Endometrium (tissue), 2 donors: ENCODE data around the gene HDAC4.
"Not testable (repeated sequence)": the region's sequence is repeated elsewhere in the genome, so short reads cannot be mapped to it uniquely, and the experiment has no call there.

ENCODE experiments used
- FAIRE-seq: peaks from 2 replicates; lab custom pipeline; 2012; peaks lifted over from hg19 to GRCh38; lab: Jason Lieb, UNC
- donor health status: control.
- donor health status: control.

The HDAC4 gene

DNA sequence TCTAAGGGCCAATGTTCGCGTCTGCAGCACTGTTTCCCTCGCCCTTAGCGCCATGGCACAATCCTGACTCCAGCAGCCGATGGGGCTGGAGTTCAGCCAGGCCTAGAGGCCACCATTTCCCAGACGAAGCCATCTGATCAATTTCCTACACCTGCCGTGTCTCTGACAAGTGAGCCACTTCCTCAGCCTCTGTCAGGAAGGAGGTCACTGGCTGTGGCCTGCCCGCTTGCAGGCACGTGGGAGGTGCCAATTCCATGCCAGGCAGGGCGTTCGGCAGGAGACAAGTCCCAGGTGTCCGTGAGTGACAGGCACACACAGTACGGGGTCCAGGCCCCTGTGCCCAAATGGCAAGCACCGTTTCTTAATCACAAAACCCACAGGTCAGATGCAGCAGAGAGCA is 318.4 kb downstream of the HDAC4 start:
- no peak for FAIRE-seq

DNA sequence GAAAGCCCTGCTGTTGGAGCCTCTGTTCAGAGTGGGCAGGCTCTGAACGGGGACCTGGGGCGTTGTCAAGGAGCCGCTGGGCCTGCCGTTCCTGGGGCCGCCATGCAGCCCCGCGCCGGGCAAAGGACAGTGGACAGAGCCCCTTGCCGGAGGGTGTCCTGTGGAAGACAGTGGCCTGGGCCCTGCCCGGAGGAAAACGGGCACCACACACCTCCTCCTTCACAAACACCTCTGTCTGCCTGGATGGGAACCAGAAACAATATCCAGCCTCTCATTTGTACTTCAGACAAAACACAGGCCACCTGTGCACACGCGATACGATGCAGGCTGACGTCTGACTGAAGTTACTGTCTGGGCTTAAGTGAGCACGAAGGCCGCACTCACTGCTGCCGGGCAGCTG is 319.2 kb downstream of the HDAC4 start:
- no peak for FAIRE-seq

DNA sequence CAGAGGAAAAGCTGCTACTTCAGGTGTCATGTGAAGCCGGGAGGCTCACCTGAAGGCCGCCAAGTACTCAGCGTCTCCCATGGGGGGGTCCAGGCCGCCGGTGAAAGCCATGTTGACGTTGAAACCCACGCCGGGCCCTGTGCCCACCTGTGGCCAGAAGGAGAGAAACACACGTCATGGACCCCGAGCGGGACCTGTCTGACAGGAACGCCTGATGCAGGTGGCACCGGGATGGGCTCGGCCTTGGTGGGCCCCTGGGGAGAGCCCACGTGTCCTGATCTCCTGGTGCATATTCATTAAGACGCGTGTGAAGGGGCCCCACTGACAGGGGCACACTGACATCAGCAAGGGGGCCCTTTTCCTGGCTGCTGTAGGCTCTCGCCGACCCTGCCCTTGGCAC is 319.8 kb downstream of the HDAC4 start:
- FAIRE-seq, result no peak

DNA sequence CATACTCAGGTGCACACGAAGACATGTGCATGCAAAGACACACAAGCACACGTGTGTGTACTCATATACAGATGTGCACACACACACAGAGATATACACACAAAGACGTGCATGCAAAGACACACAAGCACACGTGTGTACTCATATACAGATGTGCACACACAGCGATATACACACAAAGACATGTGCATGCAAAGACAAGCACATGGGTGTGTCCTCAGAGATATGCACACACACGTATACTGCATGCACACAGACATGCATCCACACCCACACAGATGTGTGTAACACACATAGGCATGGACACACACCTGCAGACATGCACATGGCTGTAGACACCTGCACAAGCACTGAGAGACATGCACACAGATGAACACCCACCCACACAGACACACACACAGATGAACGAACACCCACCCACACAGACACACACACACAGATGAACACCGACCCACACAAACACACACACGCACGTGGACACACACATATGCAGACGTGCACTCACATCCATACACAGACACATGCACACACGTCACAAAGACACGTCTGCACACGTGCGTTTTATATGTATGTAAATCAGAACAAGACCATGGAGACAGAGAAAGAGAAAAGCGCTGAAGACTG is 321.0 kb downstream of the HDAC4 start:
- no peak for FAIRE-seq

DNA sequence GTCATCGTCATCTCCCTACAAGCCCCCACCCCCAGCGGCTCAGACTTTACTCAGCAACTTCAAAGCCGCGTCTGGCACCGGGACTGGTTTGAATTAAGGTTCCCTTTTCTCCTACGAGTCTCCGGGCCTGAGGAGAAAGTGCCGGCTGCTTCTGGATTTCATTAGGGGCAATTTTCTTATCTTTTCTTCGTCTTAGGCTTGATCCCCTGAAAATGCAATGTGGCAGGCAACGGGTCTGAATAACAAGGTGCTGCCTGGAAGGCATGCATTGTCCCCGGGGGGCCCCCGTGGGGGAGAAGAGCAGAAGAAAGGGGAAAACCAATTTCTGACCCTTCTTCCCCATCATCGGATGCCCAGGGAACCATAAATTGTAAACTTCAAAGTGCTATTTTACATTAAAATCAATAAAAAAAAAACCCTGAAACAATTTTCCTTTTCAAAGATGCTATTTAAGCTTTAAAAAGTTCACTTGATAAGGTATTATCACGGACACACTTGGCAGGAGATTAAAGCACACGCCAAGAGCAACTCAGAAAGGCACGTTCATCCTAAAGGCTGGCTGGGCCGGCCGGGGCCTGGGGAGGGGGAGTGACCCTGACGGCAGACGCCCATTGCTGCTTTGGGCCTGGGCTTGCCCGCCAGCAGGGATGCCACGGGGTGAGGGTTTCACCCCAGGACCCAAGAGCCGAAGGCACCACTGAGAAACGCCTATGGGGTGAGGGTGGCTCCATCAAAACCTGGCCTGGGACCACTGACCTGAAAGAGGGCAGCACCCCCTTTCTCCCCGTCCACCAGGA is 322.5 kb downstream of the HDAC4 start:
- FAIRE-seq, result no peak

DNA sequence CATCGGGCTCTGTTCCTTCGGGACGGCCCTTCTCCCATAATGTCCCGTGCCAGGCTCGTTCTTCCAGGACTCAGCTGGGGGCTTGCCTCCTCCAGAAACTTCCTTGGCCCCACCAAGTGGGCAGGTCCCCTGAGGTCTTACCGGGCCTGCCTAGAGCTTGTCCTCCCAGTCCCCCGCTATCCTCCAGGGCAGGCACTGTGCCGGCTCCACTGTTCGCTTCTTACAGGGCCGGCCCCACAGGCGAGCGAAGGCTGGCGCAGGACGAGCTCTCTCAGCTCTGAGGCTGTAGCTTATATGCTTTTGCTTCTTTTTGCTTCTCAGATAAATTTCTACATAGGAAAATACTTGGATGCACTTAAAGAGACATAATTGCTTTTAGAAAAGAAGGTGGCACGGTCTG is 323.6 kb downstream of the HDAC4 start:
- no peak for FAIRE-seq

DNA sequence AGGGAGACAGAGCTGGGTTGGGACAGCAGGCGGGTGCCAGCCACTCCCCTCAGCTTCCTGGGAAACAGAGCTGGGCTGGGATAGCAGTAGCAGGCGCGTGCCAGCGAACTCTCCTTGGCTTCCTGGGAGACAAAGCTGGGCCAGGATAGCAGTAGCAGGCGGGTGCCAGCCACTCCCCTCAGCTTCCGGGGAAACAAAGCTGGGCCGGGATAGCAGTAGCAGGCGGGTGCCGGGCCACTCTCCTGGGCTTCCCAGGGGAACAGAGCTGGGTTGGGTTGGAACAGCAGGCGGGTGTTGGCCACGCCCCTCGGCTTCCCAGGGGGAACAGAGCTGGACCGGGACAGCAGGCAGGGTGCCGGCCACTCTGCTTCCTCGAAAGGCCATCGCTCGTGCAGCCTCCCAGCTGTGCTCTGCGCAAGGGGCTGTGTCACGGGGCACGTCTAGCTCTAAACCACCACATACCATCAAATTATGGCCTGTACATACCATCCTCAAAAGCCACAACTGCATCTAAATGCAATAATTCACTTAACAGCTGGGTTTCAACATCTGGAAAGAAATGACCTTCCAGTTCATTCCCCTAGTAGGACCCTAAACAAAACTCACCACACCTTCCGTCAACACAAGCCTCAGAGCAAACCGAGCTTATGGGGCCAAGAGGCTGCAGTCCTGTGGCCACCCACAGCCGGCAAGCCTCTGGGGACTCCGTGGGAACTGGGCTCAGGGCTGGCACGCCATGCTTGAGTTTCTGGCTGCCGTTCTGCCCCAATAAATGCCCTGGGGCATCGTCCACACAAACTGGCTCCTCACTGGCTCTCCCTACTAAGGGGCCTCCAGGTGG is 324.7 kb downstream of the HDAC4 start:
- FAIRE-seq, result no peak

DNA sequence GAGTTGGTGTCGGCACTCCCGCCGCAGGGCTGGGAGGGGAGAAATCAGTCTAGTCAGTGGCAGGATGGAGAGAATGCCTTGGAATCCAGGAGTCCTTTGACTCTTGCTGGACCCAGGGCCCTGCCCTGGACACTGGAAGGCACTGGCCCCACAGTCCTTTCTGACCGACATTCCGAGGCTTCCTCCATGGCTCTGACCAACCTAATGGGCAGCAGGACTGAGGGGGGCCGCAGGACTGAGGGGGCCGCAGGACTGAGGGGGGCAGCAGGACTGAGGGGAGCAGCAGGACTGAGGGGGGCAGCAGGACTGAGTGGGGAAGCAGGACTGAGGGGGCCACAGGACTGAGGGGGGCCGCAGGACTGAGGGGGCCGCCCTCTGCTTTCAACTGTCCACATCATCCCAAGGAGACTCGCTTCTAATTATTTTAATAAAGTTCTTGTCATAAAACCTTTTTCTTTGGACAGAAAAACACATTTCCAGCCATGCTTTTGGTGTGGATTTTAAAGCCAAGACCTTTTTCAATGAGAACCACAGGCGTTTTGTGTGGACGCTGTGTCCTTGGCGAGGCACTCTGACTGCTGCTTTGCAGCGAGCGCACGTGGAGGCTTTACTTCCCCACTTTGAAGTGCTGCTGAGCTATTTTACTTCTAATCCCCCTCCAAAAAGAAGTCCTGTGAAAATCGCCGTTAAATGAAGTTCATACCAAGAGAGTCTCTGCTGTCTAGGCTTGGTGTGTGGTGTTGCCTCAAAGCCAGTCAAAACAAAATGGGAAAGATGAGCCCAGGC is 326.9 kb downstream of the HDAC4 start:
- FAIRE-seq, result no peak

DNA sequence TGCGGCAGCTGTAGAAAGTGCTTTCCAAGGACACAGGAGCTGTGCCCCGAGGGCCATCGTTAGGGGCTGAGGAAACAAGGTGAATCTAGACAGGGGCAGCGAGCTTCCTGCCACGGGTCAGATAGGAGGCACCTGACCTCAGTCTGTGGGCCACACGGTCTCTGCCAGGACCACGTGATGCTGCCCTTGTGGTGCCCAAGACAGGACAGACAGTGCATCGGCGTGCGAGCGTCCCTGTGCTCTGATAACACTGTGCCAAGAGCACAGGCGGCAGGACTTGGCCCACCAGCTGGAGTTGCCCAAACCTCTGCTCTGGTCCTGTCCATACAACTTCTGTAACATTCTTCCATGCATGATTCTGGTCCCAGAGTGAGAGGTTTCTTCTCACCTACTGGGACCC is 327.6 kb downstream of the HDAC4 start:
- no peak for FAIRE-seq

DNA sequence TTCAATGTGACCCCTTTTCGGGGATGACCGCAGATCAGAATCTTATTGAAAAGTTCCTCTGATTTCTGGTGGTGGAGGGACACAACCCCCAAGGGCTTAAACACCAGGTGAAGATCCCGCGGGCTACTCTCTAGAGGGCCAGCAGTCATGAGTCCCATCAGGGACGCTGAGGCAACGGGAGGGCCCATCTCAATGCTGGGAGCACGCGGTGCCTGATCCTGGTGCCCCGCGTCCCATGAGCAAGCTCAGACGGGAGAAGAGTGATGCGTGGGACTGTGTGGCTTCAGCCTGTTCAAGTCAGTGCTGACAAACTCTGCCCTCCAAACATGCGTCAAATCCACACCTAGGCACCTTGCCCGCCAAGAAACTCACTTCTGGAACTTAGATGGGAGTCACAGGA is 328.0 kb downstream of the HDAC4 start:
- no peak for FAIRE-seq

DNA sequence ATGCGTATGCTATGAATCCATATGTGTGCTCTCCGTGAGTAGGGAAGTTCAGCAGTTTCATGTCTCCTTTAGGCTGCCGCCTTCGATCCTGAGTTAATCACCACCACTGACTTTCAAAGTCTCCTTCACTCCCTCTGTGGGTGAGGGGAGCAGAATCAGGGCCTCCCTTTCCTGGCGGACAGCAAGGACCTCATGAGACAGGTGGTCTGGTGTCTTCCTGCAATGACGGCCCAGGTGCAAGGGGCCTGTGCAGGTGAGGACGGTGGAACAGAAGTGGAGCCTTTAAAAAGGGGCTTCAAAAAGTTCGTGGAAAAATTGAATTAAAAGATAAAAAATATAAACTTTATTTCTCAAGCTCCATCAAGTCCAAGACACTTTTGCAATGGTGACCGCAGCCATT is 330.4 kb downstream of the HDAC4 start:
- no peak for FAIRE-seq

DNA sequence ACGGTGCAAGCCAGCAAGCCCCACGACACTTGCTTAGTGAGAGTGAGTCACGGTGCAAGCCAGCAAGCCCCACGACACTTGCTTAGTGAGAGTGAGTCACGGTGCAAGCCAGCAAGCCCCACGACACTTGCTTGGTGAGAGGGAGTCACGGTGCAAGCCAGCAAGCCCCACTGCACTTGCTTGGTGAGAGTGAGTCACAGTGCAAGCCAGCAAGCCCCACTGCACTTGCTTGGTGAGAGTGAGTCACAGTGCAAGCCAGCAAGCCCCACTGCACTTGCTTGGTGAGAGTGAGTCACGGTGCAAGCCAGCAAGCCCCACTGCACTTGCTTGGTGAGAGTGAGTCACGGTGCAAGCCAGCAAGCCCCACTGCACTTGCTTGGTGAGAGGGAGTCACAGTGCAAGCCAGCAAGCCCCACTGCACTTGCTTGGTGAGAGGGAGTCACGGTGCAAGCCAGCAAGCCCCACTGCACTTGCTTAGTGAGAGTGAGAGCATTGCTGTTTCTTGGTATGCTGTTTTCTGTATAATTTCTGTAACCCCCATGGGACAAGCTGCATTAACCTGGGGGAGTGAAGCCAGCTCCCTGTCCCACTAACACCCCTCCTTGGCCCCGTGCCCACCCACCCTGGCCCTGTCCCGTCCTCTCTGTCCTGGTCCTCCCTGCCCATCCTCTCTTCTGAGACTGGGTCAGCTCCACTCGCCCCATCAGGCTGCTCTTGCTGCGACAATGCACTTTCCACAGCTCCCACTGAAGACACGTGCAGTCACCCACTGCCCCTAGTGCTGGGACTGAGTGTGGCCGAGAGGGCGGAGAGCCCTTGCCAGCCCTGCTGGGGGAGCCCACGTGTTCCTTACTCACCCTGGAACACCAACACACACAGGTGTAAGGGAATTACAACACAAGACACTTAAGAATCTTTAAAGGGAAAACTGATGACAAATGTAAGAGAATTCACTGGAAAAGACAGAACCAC is 331.2 kb downstream of the HDAC4 start:
- FAIRE-seq, result not testable (repeated sequence)

DNA sequence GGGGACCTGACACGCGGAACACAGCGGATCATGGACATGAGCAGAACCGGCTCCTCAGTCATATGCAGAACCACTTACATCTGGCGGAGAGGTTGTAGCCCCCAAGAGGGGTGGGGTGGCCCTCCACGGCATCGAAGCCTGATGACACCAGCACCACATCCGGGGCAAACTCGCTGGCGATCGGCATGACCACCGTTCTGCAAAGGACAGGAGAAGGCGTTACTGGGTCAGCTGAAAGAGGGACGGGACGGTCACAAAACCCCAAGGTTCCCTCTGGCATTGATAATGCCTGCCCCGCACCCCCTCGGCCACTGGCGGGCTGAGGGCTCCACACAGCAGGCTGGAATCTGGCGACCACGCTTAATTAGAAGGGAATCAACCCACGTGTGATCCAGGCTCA is 332.4 kb downstream of the HDAC4 start:
- FAIRE-seq, result no peak

DNA sequence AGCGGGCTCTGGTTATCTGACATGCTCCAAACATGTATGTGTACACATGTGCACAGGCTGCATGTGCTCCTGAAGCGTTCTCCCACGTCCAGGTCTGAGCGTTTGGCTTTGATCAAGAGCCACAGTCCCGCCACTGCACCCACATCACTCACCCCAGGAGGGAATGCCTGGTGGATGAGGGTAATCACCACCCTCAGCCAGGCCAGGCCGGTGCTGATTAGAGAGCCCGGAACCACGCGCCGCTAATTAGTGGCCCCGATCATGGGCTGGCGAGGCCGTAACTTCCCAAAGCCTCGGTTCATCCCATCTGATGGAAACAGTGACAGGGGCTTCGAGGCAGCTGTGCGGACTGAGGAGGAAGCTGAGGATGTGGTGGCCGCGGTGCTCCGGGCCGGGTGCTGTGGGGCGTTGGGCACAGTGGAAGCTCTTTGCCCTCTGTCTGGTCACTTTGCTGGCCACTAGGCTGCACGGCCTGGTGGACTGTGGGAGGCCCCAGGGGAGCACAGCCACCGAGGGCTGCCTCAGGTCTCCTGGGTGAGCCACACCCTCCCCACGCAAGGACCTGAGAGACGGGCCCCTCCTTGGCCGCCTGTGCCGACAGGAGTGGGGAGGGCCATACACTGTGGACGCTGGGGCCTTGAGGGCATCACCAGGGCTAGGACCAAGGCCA is 333.5 kb downstream of the HDAC4 start:
- FAIRE-seq, result no peak

DNA sequence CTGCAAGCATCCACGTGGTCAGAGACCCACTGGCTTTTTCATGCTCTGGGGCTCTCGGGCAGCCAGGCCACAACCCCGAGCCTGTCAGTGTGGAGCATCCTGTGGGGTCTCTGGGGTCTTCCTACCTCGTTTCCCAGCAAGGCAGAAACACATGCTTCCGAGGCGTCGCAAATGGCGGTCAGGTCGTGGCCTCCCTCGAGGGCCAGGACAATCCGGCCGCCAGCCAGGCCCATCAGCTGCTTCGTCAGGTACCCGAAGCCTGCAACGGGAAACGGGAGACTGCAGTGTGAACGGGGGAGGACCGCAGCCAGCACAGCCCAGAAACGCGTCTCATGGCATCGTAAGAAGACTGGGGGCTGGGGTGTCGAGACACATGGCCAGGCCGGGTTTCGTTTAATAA is 334.2 kb downstream of the HDAC4 start:
- no peak for FAIRE-seq

DNA sequence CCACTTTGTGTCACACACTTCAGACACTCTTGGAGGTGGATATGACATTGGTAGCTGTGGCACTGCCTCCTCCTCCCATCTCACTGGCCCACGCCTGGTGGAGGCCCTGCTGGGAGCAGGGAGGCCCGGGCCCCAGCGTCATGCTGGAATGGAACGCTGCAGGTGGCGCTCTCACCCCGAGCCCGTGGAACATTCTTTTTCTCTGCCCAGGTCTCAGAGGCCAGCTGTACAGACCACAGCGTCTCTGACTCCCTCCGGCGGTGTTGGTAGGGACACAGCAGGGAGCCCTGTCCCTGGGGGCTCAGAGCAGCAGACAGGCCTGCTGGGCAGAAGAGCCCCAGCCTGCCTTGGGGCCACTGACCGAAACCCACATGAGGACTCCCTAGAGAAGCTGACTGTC is 334.9 kb downstream of the HDAC4 start:
- FAIRE-seq, result no peak

DNA sequence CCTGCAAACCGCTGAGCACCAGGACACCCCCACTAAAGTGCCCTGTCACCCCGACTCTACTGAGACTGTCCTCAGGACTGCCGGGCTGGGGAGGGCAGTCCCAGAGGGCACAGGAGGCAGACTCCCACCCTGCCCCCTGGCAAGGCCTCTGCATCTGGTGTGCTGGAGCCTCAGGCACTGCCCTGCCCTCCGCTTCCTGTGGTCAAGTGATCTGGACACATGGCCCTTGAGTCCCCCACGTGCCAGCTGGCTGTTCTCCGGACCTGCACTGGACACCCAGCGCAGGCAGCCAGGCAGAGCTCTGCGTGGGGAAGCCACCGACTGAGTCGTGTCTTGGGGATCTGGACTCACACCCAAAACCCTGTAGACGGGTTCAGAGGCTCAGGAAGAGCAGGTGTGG is 335.3 kb downstream of the HDAC4 start:
- FAIRE-seq, result no peak

DNA sequence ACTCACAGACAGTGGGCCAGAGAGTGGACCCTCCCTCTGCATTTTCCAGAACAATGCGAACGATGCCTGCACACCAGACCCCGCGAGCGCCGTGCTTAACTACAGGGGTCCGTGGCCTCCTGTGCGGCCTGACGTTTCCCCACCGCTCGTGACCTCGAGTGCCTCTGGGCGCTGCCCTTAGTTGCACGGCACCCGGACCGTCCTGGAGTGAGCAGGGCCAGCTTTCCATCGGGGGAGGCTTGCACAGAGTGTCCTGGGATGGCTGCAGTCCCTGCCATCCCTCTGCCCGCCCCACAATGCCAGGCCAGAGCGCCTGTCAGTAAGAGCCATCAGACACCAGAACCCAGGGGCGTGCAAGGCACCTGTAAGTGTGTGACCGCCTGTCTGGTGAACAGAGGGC is 335.9 kb downstream of the HDAC4 start:
- FAIRE-seq, result no peak

DNA sequence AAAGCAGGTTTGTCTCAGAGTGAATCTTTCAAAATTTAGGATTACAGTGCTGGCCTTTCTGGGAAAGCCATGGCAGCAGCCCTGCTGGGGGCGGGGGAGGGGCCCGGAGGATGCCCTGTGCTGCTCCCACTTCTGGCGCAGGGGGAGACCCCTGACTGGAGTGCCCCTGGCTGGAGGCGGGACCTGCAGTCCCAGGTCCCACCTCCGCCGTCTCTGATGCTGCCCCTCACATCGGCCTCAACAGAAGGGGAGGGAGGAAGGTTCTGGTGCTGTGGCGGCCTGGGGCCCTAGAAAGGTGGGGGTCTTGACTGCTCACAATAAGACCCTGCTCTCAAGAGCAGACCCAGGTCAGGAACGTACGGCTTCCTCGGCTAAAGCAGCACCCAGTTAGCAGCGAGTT is 336.6 kb downstream of the HDAC4 start:
- FAIRE-seq, result no peak

DNA sequence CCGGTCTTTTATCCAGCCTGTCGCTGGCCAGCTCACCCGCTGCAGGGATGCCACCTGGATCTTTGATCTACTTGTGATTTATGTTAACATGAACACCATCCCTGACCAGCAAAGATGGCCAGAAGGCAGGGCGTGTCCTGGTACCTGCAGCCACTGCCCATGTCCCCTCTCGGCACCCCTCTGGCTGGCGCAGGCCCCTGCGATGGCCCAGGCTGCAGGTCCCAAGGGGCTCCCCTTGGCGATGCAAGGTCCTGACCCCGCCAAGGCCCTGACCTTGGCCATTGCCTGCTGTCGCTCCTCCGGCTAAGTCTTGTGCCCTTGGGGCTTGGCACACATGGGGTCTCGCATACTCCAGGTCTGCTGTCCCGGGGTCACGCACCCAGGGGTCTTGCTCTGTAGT is 338.1 kb downstream of the HDAC4 start:
- no peak for FAIRE-seq
